K562 (cell line): ENCODE data around the gene SLBP. TPM values are rescaled to one million over a fixed set of nuclear protein-coding genes. Genes with fewer than 3 reads are reported as not detected.

ENCODE experiments used
- FOXJ3 ChIP-seq: sonication (generic); formaldehyde crosslinking; IDR thresholded peaks from 2 replicates; pipeline ENCODE4 v1.4.0; 2020; ENCODE audit warnings: mild to moderate bottlenecking, missing genetic modification reagents
- NCOA2 ChIP-seq, 2 experiments: fragments of 450-650 bp; IDR thresholded peaks; 2 replicates each; pipeline ENCODE4 v1.6.1; 2018; ENCODE audit warnings: mild to moderate bottlenecking in 2 of 2, moderate library complexity in 1 of 2; ENCODE audit not compliant: partially characterized antibody in 2 of 2
- PTBP1 ChIP-seq: fragments of 200-400 bp; formaldehyde crosslinking; IDR thresholded peaks from 2 replicates; pipeline ENCODE4 v1.6.1; 2017; ENCODE audit warnings: low read depth, low read length
- RAD21 ChIP-seq, 2 experiments: fragments of 250-450 bp in 1 of 2; fragments of 450-650 bp in 1 of 2; sonication (Bioruptor Pico) in 1 of 2; formaldehyde crosslinking in 1 of 2; IDR thresholded peaks in 1 of 2; conservative IDR thresholded peaks in 1 of 2; 2 replicates each; pipeline versions ENCODE4 v1.4.0 to v1.8.0; 2020 to 2022; ENCODE audit warnings: mild to moderate bottlenecking in 2 of 2, moderate library complexity in 1 of 2
- RBFOX2 ChIP-seq: fragments of 200-400 bp; formaldehyde crosslinking; IDR thresholded peaks from 2 replicates; pipeline ENCODE4 v1.6.1; 2017; ENCODE audit warnings: low read depth, mild to moderate bottlenecking, low read length, moderate library complexity
- RBM17 ChIP-seq: fragments of 200-400 bp; formaldehyde crosslinking; IDR thresholded peaks from 2 replicates; pipeline ENCODE4 v1.6.1; 2017; ENCODE audit warnings: low read depth, mild to moderate bottlenecking, low read length, borderline replicate concordance
- ZNF224 ChIP-seq: sonication (generic); formaldehyde crosslinking; IDR thresholded peaks from 2 replicates; pipeline ENCODE4 v1.8.0; 2022; ENCODE audit warnings: mild to moderate bottlenecking, missing genetic modification reagents
- ZNF79 ChIP-seq: fragments of 250-450 bp; sonication (Bioruptor Pico); IDR thresholded peaks from 2 replicates; pipeline ENCODE4 v1.4.0; 2020; ENCODE audit warnings: low read depth, mild to moderate bottlenecking, moderate library complexity
- polyA plus RNA-seq, 8 experiments: library from polyadenylated mRNA; depleted of rRNA in 4 of 8; stranded (reverse) in 5 of 8; unstranded in 3 of 8; fragments of >200 nt; fragmentation: Nextera tagmentation in 2 of 8; fragmentation: Illumina TruSeq in 1 of 8; extraction: Ambion mirVana in 2 of 8; extraction: Trizol in 1 of 8; gene quantifications; 2 replicates each; pipeline versions ENCODE4 v1.2.1 to v1.2.3, GENCODE V29; 2011 to 2014; ENCODE audit warnings: inconsistent platforms in 1 of 8, missing spikeins in 1 of 8
- total RNA-seq, 7 experiments: library from RNA; depleted of rRNA in 6 of 7; stranded (reverse); fragments of >200 nt in 6 of 7; fragmentation: Illumina TruSeq in 2 of 7; extraction: Trizol in 2 of 7; gene quantifications; 2 replicates each; pipeline versions ENCODE4 v1.2.1 to v1.2.3, GENCODE V29; 2011 to 2021; ENCODE audit warnings: low replicate concordance in 1 of 7
- TF ChIP-seq, protein P1 (sequence below): fragments of 450-650 bp; IDR thresholded peaks from 2 replicates; pipeline ENCODE4 v1.6.1; 2016; ENCODE audit warnings: mild to moderate bottlenecking, moderate library complexity
- TF ChIP-seq, protein P2 (sequence below): IDR thresholded peaks from 2 replicates; pipeline ENCODE4 v1.6.1; 2011; ENCODE audit warnings: borderline replicate concordance, low read depth, mild to moderate bottlenecking, moderate library complexity, low read length; ENCODE audit not compliant: insufficient read depth, poor library complexity, severe bottlenecking
- TF ChIP-seq, protein P3 (sequence below), 2 experiments: fragments of 450-650 bp in 1 of 2; sonication (generic) in 1 of 2; formaldehyde crosslinking; conservative IDR thresholded peaks; 2 replicates each; pipeline versions ENCODE4 v1.4.0 to v1.8.1; 2020 to 2022; ENCODE audit warnings: mild to moderate bottlenecking in 1 of 2, missing genetic modification reagents in 1 of 2

Gene SLBP
- total and polyA plus RNA-seq, 9 of the 15 experiments (the other 6 are each of a cell fraction or from before 2014, with no cell fraction given), result 49.4 to 221 (median 162) TPM

DNA sequence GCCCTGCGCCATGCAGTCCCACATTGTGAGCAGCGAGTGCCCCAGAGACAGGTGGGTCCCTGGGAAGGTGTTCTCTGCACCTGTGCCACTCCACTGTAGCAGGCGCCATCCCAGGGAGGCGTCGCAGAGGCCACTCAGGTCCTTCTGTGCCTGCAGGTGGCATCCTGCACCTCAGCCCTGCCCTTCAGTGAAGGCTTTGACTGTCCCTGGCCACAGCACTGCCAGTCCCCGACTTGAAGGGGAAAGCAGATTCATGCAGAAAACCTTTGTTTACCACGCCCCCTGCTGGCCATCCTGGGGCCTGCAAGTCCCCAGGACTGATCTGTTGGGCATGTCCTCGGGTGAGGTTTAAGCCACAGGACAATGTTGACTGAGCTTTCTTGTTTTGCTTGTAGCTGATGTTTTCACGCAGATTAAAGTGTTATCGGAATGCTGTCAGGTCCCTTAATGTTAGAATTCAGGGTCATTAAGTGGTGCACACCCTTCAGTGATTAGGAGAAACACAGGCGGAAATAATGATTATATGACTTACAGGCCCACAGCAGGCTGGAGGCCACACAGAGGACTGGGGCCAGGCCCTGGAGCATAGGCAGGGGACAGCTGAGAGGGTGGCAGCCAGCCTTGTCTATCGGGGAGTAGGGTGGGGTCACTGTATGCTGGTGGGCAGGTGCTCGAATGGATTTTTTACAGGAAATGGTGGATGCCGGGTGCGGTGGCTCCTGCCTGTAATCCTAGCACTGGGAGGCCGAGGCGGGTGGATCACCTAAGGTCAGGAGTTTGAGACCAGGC is 14.2 kb upstream of the SLBP start (continued):
- TF ChIP-seq, protein P1, sequence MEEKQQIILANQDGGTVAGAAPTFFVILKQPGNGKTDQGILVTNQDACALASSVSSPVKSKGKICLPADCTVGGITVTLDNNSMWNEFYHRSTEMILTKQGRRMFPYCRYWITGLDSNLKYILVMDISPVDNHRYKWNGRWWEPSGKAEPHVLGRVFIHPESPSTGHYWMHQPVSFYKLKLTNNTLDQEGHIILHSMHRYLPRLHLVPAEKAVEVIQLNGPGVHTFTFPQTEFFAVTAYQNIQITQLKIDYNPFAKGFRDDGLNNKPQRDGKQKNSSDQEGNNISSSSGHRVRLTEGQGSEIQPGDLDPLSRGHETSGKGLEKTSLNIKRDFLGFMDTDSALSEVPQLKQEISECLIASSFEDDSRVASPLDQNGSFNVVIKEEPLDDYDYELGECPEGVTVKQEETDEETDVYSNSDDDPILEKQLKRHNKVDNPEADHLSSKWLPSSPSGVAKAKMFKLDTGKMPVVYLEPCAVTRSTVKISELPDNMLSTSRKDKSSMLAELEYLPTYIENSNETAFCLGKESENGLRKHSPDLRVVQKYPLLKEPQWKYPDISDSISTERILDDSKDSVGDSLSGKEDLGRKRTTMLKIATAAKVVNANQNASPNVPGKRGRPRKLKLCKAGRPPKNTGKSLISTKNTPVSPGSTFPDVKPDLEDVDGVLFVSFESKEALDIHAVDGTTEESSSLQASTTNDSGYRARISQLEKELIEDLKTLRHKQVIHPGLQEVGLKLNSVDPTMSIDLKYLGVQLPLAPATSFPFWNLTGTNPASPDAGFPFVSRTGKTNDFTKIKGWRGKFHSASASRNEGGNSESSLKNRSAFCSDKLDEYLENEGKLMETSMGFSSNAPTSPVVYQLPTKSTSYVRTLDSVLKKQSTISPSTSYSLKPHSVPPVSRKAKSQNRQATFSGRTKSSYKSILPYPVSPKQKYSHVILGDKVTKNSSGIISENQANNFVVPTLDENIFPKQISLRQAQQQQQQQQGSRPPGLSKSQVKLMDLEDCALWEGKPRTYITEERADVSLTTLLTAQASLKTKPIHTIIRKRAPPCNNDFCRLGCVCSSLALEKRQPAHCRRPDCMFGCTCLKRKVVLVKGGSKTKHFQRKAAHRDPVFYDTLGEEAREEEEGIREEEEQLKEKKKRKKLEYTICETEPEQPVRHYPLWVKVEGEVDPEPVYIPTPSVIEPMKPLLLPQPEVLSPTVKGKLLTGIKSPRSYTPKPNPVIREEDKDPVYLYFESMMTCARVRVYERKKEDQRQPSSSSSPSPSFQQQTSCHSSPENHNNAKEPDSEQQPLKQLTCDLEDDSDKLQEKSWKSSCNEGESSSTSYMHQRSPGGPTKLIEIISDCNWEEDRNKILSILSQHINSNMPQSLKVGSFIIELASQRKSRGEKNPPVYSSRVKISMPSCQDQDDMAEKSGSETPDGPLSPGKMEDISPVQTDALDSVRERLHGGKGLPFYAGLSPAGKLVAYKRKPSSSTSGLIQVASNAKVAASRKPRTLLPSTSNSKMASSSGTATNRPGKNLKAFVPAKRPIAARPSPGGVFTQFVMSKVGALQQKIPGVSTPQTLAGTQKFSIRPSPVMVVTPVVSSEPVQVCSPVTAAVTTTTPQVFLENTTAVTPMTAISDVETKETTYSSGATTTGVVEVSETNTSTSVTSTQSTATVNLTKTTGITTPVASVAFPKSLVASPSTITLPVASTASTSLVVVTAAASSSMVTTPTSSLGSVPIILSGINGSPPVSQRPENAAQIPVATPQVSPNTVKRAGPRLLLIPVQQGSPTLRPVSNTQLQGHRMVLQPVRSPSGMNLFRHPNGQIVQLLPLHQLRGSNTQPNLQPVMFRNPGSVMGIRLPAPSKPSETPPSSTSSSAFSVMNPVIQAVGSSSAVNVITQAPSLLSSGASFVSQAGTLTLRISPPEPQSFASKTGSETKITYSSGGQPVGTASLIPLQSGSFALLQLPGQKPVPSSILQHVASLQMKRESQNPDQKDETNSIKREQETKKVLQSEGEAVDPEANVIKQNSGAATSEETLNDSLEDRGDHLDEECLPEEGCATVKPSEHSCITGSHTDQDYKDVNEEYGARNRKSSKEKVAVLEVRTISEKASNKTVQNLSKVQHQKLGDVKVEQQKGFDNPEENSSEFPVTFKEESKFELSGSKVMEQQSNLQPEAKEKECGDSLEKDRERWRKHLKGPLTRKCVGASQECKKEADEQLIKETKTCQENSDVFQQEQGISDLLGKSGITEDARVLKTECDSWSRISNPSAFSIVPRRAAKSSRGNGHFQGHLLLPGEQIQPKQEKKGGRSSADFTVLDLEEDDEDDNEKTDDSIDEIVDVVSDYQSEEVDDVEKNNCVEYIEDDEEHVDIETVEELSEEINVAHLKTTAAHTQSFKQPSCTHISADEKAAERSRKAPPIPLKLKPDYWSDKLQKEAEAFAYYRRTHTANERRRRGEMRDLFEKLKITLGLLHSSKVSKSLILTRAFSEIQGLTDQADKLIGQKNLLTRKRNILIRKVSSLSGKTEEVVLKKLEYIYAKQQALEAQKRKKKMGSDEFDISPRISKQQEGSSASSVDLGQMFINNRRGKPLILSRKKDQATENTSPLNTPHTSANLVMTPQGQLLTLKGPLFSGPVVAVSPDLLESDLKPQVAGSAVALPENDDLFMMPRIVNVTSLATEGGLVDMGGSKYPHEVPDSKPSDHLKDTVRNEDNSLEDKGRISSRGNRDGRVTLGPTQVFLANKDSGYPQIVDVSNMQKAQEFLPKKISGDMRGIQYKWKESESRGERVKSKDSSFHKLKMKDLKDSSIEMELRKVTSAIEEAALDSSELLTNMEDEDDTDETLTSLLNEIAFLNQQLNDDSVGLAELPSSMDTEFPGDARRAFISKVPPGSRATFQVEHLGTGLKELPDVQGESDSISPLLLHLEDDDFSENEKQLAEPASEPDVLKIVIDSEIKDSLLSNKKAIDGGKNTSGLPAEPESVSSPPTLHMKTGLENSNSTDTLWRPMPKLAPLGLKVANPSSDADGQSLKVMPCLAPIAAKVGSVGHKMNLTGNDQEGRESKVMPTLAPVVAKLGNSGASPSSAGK, result no peak
- TF ChIP-seq RBFOX2, result peak; percentile 39
- TF ChIP-seq ZNF224 (CRISPR knock-in tag), result no peak
- TF ChIP-seq NCOA2 (IDR thresholded peaks at IDR 0.05; ENCODE audit: partially characterized antibody in 2 of 2), result no peak
- TF ChIP-seq, protein P2, sequence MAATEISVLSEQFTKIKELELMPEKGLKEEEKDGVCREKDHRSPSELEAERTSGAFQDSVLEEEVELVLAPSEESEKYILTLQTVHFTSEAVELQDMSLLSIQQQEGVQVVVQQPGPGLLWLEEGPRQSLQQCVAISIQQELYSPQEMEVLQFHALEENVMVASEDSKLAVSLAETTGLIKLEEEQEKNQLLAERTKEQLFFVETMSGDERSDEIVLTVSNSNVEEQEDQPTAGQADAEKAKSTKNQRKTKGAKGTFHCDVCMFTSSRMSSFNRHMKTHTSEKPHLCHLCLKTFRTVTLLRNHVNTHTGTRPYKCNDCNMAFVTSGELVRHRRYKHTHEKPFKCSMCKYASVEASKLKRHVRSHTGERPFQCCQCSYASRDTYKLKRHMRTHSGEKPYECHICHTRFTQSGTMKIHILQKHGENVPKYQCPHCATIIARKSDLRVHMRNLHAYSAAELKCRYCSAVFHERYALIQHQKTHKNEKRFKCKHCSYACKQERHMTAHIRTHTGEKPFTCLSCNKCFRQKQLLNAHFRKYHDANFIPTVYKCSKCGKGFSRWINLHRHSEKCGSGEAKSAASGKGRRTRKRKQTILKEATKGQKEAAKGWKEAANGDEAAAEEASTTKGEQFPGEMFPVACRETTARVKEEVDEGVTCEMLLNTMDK, result peak; percentile 85
- peak; percentile 57 to 68 for TF ChIP-seq RAD21 (CRISPR knock-in tag; conservative IDR thresholded peaks at IDR 0.05 in 1 of 2, IDR thresholded peaks at IDR 0.05 in 1 of 2)
- no peak for TF ChIP-seq RBM17
- TF ChIP-seq FOXJ3 (CRISPR knock-in tag), result no peak
- no peak for TF ChIP-seq ZNF79 (CRISPR knock-in tag)
- TF ChIP-seq, protein P3, sequence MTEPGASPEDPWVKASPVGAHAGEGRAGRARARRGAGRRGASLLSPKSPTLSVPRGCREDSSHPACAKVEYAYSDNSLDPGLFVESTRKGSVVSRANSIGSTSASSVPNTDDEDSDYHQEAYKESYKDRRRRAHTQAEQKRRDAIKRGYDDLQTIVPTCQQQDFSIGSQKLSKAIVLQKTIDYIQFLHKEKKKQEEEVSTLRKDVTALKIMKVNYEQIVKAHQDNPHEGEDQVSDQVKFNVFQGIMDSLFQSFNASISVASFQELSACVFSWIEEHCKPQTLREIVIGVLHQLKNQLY (CRISPR knock-in tag; conservative IDR thresholded peaks at IDR 0.05), result no peak
- no peak for TF ChIP-seq PTBP1
